LNCaP clone FGC (cell line): ENCODE data around the gene CUBN.

Experiments
- DNase-seq: peaks from one replicate; pipeline ENCODE4 v3.0.0-alpha.2; 2011; ENCODE audit warnings: low read depth
- H3K4me3 ChIP-seq: 2 replicates; pipeline ENCODE4 v1.5.1; 2011; ENCODE audit warnings: mild to moderate bottlenecking, low read depth, low read length, control low read depth
- CTCF ChIP-seq: IDR thresholded peaks from 2 replicates; pipeline ENCODE4 v1.5.1; 2012; ENCODE audit warnings: mild to moderate bottlenecking; ENCODE audit not compliant: control insufficient read depth, insufficient read depth; ENCODE audit errors: extremely low read depth

Gene CUBN

GRCh38 chr10:17171141-17171641 is 41.6 kb upstream of the CUBN start:
- no peak overlapping the region for H3K4me3 ChIP-seq
- TF ChIP-seq CTCF: no peak
- DNase-seq: no peak

- H3K4me3 ChIP-seq: no peak overlapping the region
- TF ChIP-seq CTCF: no peak
- DNase-seq: no peak
Measured at GRCh38 chr10:17169803-17170202, 40.2 kb upstream of the CUBN start.

- no peak overlapping the region for H3K4me3 ChIP-seq
- DNase-seq: no peak
- TF ChIP-seq CTCF: no peak
Measured at GRCh38 chr10:17166699-17167098, 37.1 kb upstream of the CUBN start.

GRCh38 chr10:17162828-17163227 is 33.2 kb upstream of the CUBN start:
- peak; percentile 40 for DNase-seq
- TF ChIP-seq CTCF: no peak
- no peak overlapping the region for H3K4me3 ChIP-seq

GRCh38 chr10:17161775-17162174 is 32.2 kb upstream of the CUBN start:
- H3K4me3 ChIP-seq: no peak overlapping the region
- no peak for DNase-seq
- no peak for TF ChIP-seq CTCF

- no peak for DNase-seq
- no peak overlapping the region for H3K4me3 ChIP-seq
- no peak for TF ChIP-seq CTCF
Measured at GRCh38 chr10:17157024-17157423, 27.4 kb upstream of the CUBN start.

- no peak for DNase-seq
- no peak for TF ChIP-seq CTCF
- H3K4me3 ChIP-seq: no peak overlapping the region
Measured at GRCh38 chr10:17155826-17156225, 26.2 kb upstream of the CUBN start.
